GM18867 (cell line): ENCODE data around the gene LARP4B.

Source experiments
- ATAC-seq: cut with Tn5 transposase; IDR thresholded peaks from one replicate; pipeline ENCODE4 v1.9.1; 2021; ENCODE audit warnings: mild to moderate bottlenecking, moderate library complexity; ENCODE audit not compliant: unreplicated experiment

The LARP4B gene

GRCh38 chr10:839550-840205, 91.8 kb downstream of the LARP4B start:
- ATAC-seq = no peak

- no peak for ATAC-seq
Observed at GRCh38 chr10:836782-837181, 94.7 kb downstream of the LARP4B start.

- ATAC-seq = no peak
Observed at GRCh38 chr10:834493-834892, 97.0 kb downstream of the LARP4B start.

- ATAC-seq = no peak
Observed at GRCh38 chr10:829241-829640, 102.3 kb downstream of the LARP4B start.

- no peak for ATAC-seq
Observed at GRCh38 chr10:828191-828590, 103.3 kb downstream of the LARP4B start.

GRCh38 chr10:824946-825345, 106.6 kb downstream of the LARP4B start:
- ATAC-seq = no peak

- no peak for ATAC-seq
Observed at GRCh38 chr10:824497-824896, 107.0 kb downstream of the LARP4B start.

GRCh38 chr10:822661-823367, 108.7 kb downstream of the LARP4B start:
- ATAC-seq = no peak

- ATAC-seq = no peak
Observed at GRCh38 chr10:822197-822596, 109.3 kb downstream of the LARP4B start.

GRCh38 chr10:821322-821721, 110.2 kb downstream of the LARP4B start:
- ATAC-seq = no peak

GRCh38 chr10:819816-820215, 111.7 kb downstream of the LARP4B start:
- ATAC-seq = no peak

- ATAC-seq = no peak
Observed at GRCh38 chr10:819326-819725, 112.2 kb downstream of the LARP4B start.

- no peak for ATAC-seq
Observed at GRCh38 chr10:818526-819220, 112.8 kb downstream of the LARP4B start.

GRCh38 chr10:818010-818409, 113.5 kb downstream of the LARP4B start:
- no peak for ATAC-seq

GRCh38 chr10:817371-817770, 114.1 kb downstream of the LARP4B start:
- ATAC-seq = no peak

GRCh38 chr10:816958-817357, 114.5 kb downstream of the LARP4B start:
- no peak for ATAC-seq

GRCh38 chr10:816091-816477, 115.4 kb downstream of the LARP4B start:
- ATAC-seq = no peak

- no peak for ATAC-seq
Observed at GRCh38 chr10:815338-816090, 116.0 kb downstream of the LARP4B start.

- no peak for ATAC-seq
Observed at GRCh38 chr10:814536-815302, 116.8 kb downstream of the LARP4B start.

GRCh38 chr10:813286-813685, 118.2 kb downstream of the LARP4B start:
- ATAC-seq = no peak

GRCh38 chr10:812787-813186, 118.7 kb downstream of the LARP4B start:
- ATAC-seq = no peak
